IMR-90 (cell line): Measurements from ENCODE around the gene DMRTA1. TPM values are rescaled to one million over a fixed set of nuclear protein-coding genes. Genes with fewer than 3 reads are reported as not detected.

ENCODE experiments used
- ATAC-seq: fragments of 200-7000 bp; cut with Tn5 transposase; 2 replicates; pipeline ENCODE4 v1.9.1; 2020; ENCODE audit warnings: low read depth, mild to moderate bottlenecking, moderate library complexity
- BruUV-seq: library from RNA; stranded (reverse); fragments of 400-500 nt; replicated peaks from 2 replicates; lab custom pipeline; 2021; lab: Mats Ljungman, UMichigan
- CTCF ChIA-PET: fragments of 300-600 bp; formaldehyde crosslinking; extraction: SDS; loops from one replicate; lab custom pipeline; 2021; ENCODE audit warnings: antibody characterized with exemption; lab: Yijun Ruan, JAX
- POLR2A ChIA-PET: fragments of 300-600 bp; sonication (Branson Sonifier 250); formaldehyde crosslinking; loops from one replicate; lab custom pipeline; 2022; ENCODE audit warnings: antibody characterized with exemption; ENCODE audit not compliant: unreplicated experiment; lab: Charles Lee
- DNase-seq: peaks from one replicate; pipeline ENCODE4 v3.0.0; 2013
- H2AFZ ChIP-seq: replicated peaks from 2 replicates; pipeline ENCODE3; 2013; ENCODE audit warnings: low read length, mild to moderate bottlenecking; ENCODE audit not compliant: poor library complexity
- H2AK5ac ChIP-seq: 2 replicates; pipeline ENCODE4 v1.6.1; 2013; ENCODE audit warnings: low read depth, low read length, inconsistent platforms
- H2AK9ac ChIP-seq: replicated peaks from 2 replicates; pipeline ENCODE3; 2013; ENCODE audit warnings: mild to moderate bottlenecking, low read depth, low read length, moderate library complexity; ENCODE audit not compliant: poor library complexity
- H2BK120ac ChIP-seq: 2 replicates; pipeline ENCODE4 v1.6.1; 2013; ENCODE audit warnings: low read depth, low read length, inconsistent platforms
- H2BK15ac ChIP-seq: 3 replicates; pipeline ENCODE4 v1.6.1; 2013; ENCODE audit warnings: low read depth, low read length, inconsistent platforms
- H2BK20ac ChIP-seq: 2 replicates; pipeline ENCODE4 v1.6.1; 2013; ENCODE audit warnings: low read depth, mild to moderate bottlenecking, inconsistent platforms, low read length, moderate library complexity
- H2BK5ac ChIP-seq: 2 replicates; pipeline ENCODE4 v1.6.1; 2013; ENCODE audit warnings: mild to moderate bottlenecking, low read depth, low read length, inconsistent platforms; ENCODE audit not compliant: poor library complexity, severe bottlenecking
- H3K14ac ChIP-seq: replicated peaks from 2 replicates; pipeline ENCODE4 v1.6.1; 2013; ENCODE audit warnings: low read depth, low read length, inconsistent platforms
- H3K18ac ChIP-seq: 2 replicates; pipeline ENCODE4 v1.6.1; 2013; ENCODE audit warnings: low read depth, low read length, control low read depth
- H3K23ac ChIP-seq: 2 replicates; pipeline ENCODE4 v1.6.1; 2013; ENCODE audit warnings: low read depth, low read length, inconsistent platforms
- H3K27ac ChIP-seq: 2 replicates; pipeline ENCODE4 v1.5.1; 2013; ENCODE audit warnings: mild to moderate bottlenecking, control low read depth, low read length; ENCODE audit not compliant: insufficient read depth
- H3K27me3 ChIP-seq: 2 replicates; pipeline ENCODE4 v1.6.1; 2013; ENCODE audit warnings: low read length; ENCODE audit not compliant: control insufficient read depth, insufficient read depth
- H3K36me3 ChIP-seq: 2 replicates; pipeline ENCODE4 v1.6.1; 2013; ENCODE audit warnings: low read length, mixed read lengths; ENCODE audit not compliant: control insufficient read depth, insufficient read depth
- H3K4ac ChIP-seq: 2 replicates; pipeline ENCODE4 v1.6.1; 2013; ENCODE audit warnings: low read depth, low read length, inconsistent platforms
- H3K4me1 ChIP-seq: 2 replicates; pipeline ENCODE4 v1.6.1; 2013; ENCODE audit warnings: low read length, mixed read lengths; ENCODE audit not compliant: control insufficient read depth, insufficient read depth
- H3K4me2 ChIP-seq: 2 replicates; pipeline ENCODE4 v1.6.1; 2013; ENCODE audit warnings: low read depth, mild to moderate bottlenecking, control low read depth, low read length, moderate library complexity
- H3K4me3 ChIP-seq: 2 replicates; pipeline ENCODE4 v1.5.1; 2013; ENCODE audit warnings: low read depth, mild to moderate bottlenecking, control low read depth, low read length, moderate library complexity; ENCODE audit not compliant: insufficient read depth
- H3K56ac ChIP-seq: 2 replicates; pipeline ENCODE4 v1.6.1; 2013; ENCODE audit warnings: low read length, inconsistent platforms; ENCODE audit not compliant: insufficient read depth; ENCODE audit errors: extremely low read depth
- H3K79me1 ChIP-seq, 2 experiments: 2 replicates each; pipeline ENCODE4 v1.6.1; 2013; ENCODE audit warnings: low read length in 2 of 2, inconsistent platforms in 1 of 2, low read depth in 1 of 2
- H3K9ac ChIP-seq: 2 replicates; pipeline ENCODE4 v1.6.1; 2013; ENCODE audit warnings: low read depth, low read length, control low read depth
- H3K9me1 ChIP-seq: 2 replicates; pipeline ENCODE4 v1.6.1; 2013; ENCODE audit warnings: low read length, inconsistent platforms; ENCODE audit not compliant: insufficient read depth
- H3K9me3 ChIP-seq: 2 replicates; pipeline ENCODE4 v1.6.1; 2013; ENCODE audit warnings: low read length; ENCODE audit not compliant: control insufficient read depth, insufficient read depth
- H4K20me1 ChIP-seq: 2 replicates; pipeline ENCODE4 v1.6.1; 2013; ENCODE audit warnings: low read length, inconsistent platforms; ENCODE audit not compliant: insufficient read depth
- H4K5ac ChIP-seq: 2 replicates; pipeline ENCODE4 v1.6.1; 2013; ENCODE audit warnings: mild to moderate bottlenecking, low read depth, low read length, control low read depth
- H4K8ac ChIP-seq, 2 experiments: 2 replicates each; pipeline ENCODE4 v1.6.1; 2013; ENCODE audit warnings: low read depth in 2 of 2, low read length in 2 of 2, control low read depth in 1 of 2, inconsistent platforms in 1 of 2
- H4K91ac ChIP-seq: 2 replicates; pipeline ENCODE4 v1.6.1; 2013; ENCODE audit warnings: low read depth, low read length, inconsistent platforms; ENCODE audit not compliant: insufficient read depth
- CTCF ChIP-seq: conservative IDR thresholded peaks from 2 replicates; pipeline ENCODE4 v1.5.1; 2012; ENCODE audit warnings: mild to moderate bottlenecking, low read depth, low read length, improper control_type of control experiment
- FOS ChIP-seq: fragments of 150-350 bp; IDR thresholded peaks from 2 replicates; pipeline ENCODE4 v1.6.1; 2016; ENCODE audit warnings: low read depth, low read length
- MAZ ChIP-seq: IDR thresholded peaks from 2 replicates; pipeline ENCODE4 v1.6.1; 2012; ENCODE audit warnings: low read depth, mild to moderate bottlenecking, low read length, improper control_type of control experiment, moderate library complexity, borderline replicate concordance
- NFE2L2 ChIP-seq: fragments of 150-350 bp; IDR thresholded peaks from 2 replicates; pipeline ENCODE4 v1.6.1; 2016; ENCODE audit warnings: low read depth, mild to moderate bottlenecking, low read length
- POLR2A ChIP-seq: IDR thresholded peaks from 2 replicates; pipeline ENCODE4 v1.6.1; 2012; ENCODE audit warnings: mild to moderate bottlenecking, low read depth, low read length
- SMC3 ChIP-seq: fragments of 150-350 bp; IDR thresholded peaks from 2 replicates; pipeline ENCODE4 v1.6.1; 2016; ENCODE audit warnings: low read depth, mild to moderate bottlenecking, antibody characterized with exemption, low read length, moderate library complexity
- WGBS, 2 experiments: methylation state at CpG; one replicate each; pipeline versions ENCODE4 v1.1.5 to v1.1.7; 2013; ENCODE audit warnings: missing lambda C conversion rate in 2 of 2; ENCODE audit not compliant: insufficient read length in 1 of 2; ENCODE audit errors: extremely low coverage in 2 of 2; 5-methylcytosine and 5-hydroxymethylcytosine counted together
- dilution Hi-C: fragments of 300-500 bp; cut with HindIII; formaldehyde crosslinking; loops from one replicate; pipeline ENCODE4 v1.14.3; 2018; ENCODE audit warnings: low sequenced_read_pairs; ENCODE audit not compliant: unreplicated experiment
- in situ Hi-C: fragments of 300-500 bp; cut with MboI; formaldehyde crosslinking; loops from 3 replicates; pipeline ENCODE4 v1.14.3; 2019; ENCODE audit warnings: low sequenced_read_pairs, inconsistent platforms, mixed read lengths
- intact Hi-C: fragments of 100-400 bp; cut with micrococcal nuclease; formaldehyde crosslinking; loops from 2 replicates; pipeline ENCODE4 v1.10.0; 2022
- polyA plus RNA-seq, 3 experiments: library from polyadenylated mRNA; depleted of rRNA; stranded (reverse); fragments of >200 nt; gene quantifications; 2 replicates each; pipeline ENCODE4 v1.2.3, GENCODE V29; 2012; ENCODE audit warnings: low replicate concordance in 1 of 3
- total RNA-seq: library from RNA; depleted of rRNA; stranded (reverse); fragments of >200 nt; gene quantifications from 2 replicates; pipeline ENCODE4 v1.2.3, GENCODE V29; 2012
- TF ChIP-seq, protein P1 (sequence below): fragments of 150-350 bp; IDR thresholded peaks from 2 replicates; pipeline ENCODE4 v1.6.1; 2017; ENCODE audit warnings: mild to moderate bottlenecking, antibody characterized with exemption, low read length, low read depth

The DMRTA1 gene
- total and polyA plus RNA-seq, 2 of the 4 experiments (the other 2 are of a cell fraction) = under 0.01 to 0.02 TPM

GRCh38 chr9:22424616-22425015 is 22.0 kb upstream of the DMRTA1 start:
- H3K9ac ChIP-seq = no peak overlapping the region
- H3K4ac ChIP-seq = no peak overlapping the region
- no peaks in the 10 kb centered on the region for H3K79me1 ChIP-seq
- DNase-seq (no peak), ATAC-seq (no peak)
- H4K8ac ChIP-seq = no peak overlapping the region
- POLR2A ChIA-PET = no interaction called here
- no peak overlapping the region for H2BK5ac ChIP-seq
- no peaks in the 10 kb centered on the region for H3K9me1 ChIP-seq
- no peak overlapping the region for H3K23ac ChIP-seq
- dilution Hi-C loops = no loop called here
- no peak overlapping the region for H3K14ac ChIP-seq
- no peak overlapping the region for H3K4me3 ChIP-seq
- H3K56ac ChIP-seq = no peak overlapping the region
- CTCF ChIA-PET = no interaction called here
- no peak overlapping the region for H4K5ac ChIP-seq
- H3K18ac ChIP-seq = no peak overlapping the region
- no peak overlapping the region for H2BK15ac ChIP-seq
- H4K91ac ChIP-seq = no peak overlapping the region
- no peaks in the 10 kb centered on the region for H3K27me3 ChIP-seq
- BruUV-seq = no TSS peak
- no peak overlapping the region for H2BK120ac ChIP-seq
- intact Hi-C loops = no loop called here
- H3K27ac ChIP-seq = no peak overlapping the region
- no peaks in the 10 kb centered on the region for H3K9me3 ChIP-seq
- TF ChIP-seq, protein P1, sequence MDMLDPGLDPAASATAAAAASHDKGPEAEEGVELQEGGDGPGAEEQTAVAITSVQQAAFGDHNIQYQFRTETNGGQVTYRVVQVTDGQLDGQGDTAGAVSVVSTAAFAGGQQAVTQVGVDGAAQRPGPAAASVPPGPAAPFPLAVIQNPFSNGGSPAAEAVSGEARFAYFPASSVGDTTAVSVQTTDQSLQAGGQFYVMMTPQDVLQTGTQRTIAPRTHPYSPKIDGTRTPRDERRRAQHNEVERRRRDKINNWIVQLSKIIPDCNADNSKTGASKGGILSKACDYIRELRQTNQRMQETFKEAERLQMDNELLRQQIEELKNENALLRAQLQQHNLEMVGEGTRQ = no peak
- TF ChIP-seq POLR2A = no peak
- no peak for TF ChIP-seq NFE2L2
- no peak for TF ChIP-seq FOS
- no peak for TF ChIP-seq CTCF
- TF ChIP-seq MAZ = no peak
- TF ChIP-seq SMC3 = no peak
- H4K20me1 ChIP-seq = no peaks in the 10 kb centered on the region
- no peak overlapping the region for H2AFZ ChIP-seq
- WGBS, 2 experiments = no CpG with 5 or more reads among the region's 2 CpGs
- H3K4me1 ChIP-seq = no peaks in the 10 kb centered on the region
- no peak overlapping the region for H3K4me2 ChIP-seq
- no peak overlapping the region for H2AK9ac ChIP-seq
- in situ Hi-C loops = no loop called here
- H2AK5ac ChIP-seq = no peak overlapping the region
- no peak overlapping the region for H2BK20ac ChIP-seq
- no peaks in the 10 kb centered on the region for H3K36me3 ChIP-seq
